Astrocyte (in vitro differentiated cells and primary cell): ENCODE data around the gene BTBD16.

Experiments used
- CTCF ChIP-seq: IDR thresholded peaks from 2 replicates; pipeline ENCODE4 v1.5.1; 2011; ENCODE audit warnings: low read depth, mild to moderate bottlenecking, inconsistent platforms, low read length, moderate library complexity; ENCODE audit not compliant: insufficient read depth
- EZH2 ChIP-seq: IDR thresholded peaks from 2 replicates; pipeline ENCODE4 v1.6.1; 2012; ENCODE audit warnings: mild to moderate bottlenecking, low read length, inconsistent platforms; ENCODE audit not compliant: insufficient read depth

DNA sequence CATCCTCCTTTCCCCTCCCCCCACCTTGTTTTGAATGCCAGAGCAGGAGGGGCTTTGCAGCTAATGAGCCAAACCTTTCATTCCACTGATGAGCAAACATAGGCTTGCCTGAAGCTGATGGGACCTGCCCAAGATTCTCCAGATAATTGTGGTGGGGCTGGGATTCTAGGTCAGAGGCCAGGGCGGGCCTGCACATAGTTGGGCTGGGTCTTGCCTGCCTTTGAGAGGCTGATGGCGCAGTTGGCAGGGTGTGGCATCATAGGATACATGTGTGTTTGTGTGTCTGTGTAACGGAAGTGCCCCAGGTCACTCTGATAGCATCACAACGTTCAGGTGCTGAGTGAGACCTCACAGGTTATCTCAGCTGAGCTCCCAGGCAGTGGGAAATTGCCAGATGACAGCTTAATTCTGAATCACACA is 22.9 kb downstream of the BTBD16 start:
- TF ChIP-seq CTCF (no peak), EZH2 (no peak)
